H1 (cell line): ENCODE results near the gene NRXN3.

ENCODE experiments used
- CTCF ChIP-seq, 3 experiments: IDR thresholded peaks; 1 replicate in 2 of 3; 2 replicates in 1 of 3; pipeline versions ENCODE4 v1.5.1 to v1.6.1; 2011; ENCODE audit warnings: low read length in 3 of 3, mild to moderate bottlenecking in 3 of 3, inconsistent platforms in 2 of 3, low read depth in 1 of 3, moderate library complexity in 1 of 3; ENCODE audit not compliant: insufficient read depth in 1 of 3; ENCODE audit errors: control extremely low read depth in 1 of 3
- EZH2 ChIP-seq: fragments of 200-600 bp; sonication (generic); IDR thresholded peaks from 2 replicates; pipeline ENCODE4 v1.7.1; 2012; ENCODE audit warnings: low read depth, mild to moderate bottlenecking, moderate library complexity, low read length, inconsistent platforms; ENCODE audit not compliant: severe bottlenecking
- JUN ChIP-seq: IDR thresholded peaks from 2 replicates; pipeline ENCODE4 v1.6.1; 2011; ENCODE audit warnings: low read depth, mild to moderate bottlenecking, improper control_type of control experiment, low read length
- POLR2A ChIP-seq, 2 experiments: IDR thresholded peaks; 1 replicate in 1 of 2; 2 replicates in 1 of 2; pipeline ENCODE4 v1.6.1; 2011; ENCODE audit warnings: low read depth in 2 of 2, low read length in 2 of 2, mild to moderate bottlenecking in 2 of 2; ENCODE audit errors: control extremely low read depth in 1 of 2
- RFX5 ChIP-seq: IDR thresholded peaks from 2 replicates; pipeline ENCODE4 v1.6.1; 2011; ENCODE audit warnings: low read depth, low read length, improper control_type of control experiment, borderline replicate concordance
- RXRA ChIP-seq: IDR thresholded peaks from 2 replicates; pipeline ENCODE4 v1.6.1; 2011; ENCODE audit warnings: low read depth, mild to moderate bottlenecking, low read length, moderate library complexity; ENCODE audit not compliant: insufficient read depth
- TAF1 ChIP-seq: IDR thresholded peaks from 2 replicates; pipeline ENCODE4 v1.6.1; 2011; ENCODE audit warnings: mild to moderate bottlenecking, low read depth, low read length

DNA sequence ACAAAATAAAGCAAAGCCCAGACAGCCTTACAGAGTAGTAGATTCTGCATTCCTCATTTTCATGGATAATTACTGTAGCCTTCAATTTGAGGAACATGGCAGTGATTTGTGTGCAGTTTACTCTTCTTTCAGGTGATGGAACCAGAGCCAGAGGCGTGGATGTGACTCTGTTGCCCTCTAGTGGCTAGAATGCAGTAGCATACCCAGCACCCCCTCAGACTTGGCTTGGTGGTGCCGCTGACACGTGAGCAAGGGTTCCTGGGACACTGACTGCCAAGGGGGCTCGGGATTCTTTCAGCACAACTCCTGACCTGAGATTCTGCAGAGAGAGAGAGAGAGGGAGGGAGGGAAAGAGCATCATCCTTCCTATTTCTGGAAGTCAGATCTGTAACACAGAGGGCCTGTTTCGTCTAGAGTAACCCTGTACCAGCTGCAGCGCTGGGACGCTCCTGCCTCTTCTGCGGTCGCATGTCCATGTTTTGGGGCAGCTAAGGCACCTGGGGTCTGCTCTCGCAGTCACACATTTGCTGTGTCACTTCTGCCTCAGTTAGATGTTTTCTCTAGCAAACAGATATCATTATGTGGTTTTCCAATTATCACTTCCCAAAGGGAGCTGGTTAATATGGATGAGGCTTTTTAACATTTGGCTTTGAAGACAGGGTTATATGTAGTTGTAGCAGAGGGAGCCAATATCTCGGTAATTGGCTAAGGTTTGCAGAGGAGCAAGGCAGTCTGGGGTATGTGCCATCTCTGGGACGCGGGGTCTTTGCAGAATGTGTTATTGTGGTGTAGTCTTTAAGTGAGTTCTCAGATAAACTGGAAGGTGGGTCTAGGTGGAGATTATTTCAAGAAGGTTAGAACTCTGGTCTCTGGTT is 428.1 kb downstream of the NRXN3 start:
- TF ChIP-seq RXRA (no peak), TAF1 (no peak), RFX5 (no peak), CTCF (IDR thresholded peaks at IDR 0.05; ENCODE audit: control extremely low read depth in 1 of 3, insufficient read depth in 1 of 3, low read depth in 1 of 3, low read length in 3 of 3) (peak; percentile 95 to 97 (median 95)), POLR2A (IDR thresholded peaks at IDR 0.05; ENCODE audit: control extremely low read depth in 1 of 2, low read depth in 2 of 2, low read length in 2 of 2) (no peak), EZH2 (no peak), JUN (no peak)
